Mesothelial cell of epicardium (in vitro differentiated cells): ENCODE results near the gene FYCO1. TPM values are rescaled to one million over a fixed set of nuclear protein-coding genes. Genes with fewer than 3 reads are reported as not detected.
A peak's percentile ranks its signal among the peaks of the same experiment; 100 is the strongest.

Experiments used
- DNase-seq, 2 experiments: peaks; one replicate each; pipeline ENCODE4 v3.0.0; 2021; ENCODE audit warnings: low spot score in 2 of 2; ENCODE audit not compliant: unreplicated experiment in 2 of 2
- H3K27ac Mint-ChIP-seq: 2 replicates; pipeline ENCODE4 v1.8.0; 2021; ENCODE audit warnings: mixed read lengths
- H3K27me3 Mint-ChIP-seq: 2 replicates; pipeline ENCODE4 v1.8.0; 2021; ENCODE audit warnings: low read depth, mixed read lengths
- H3K36me3 Mint-ChIP-seq: 2 replicates; pipeline ENCODE4 v1.8.0; 2021; ENCODE audit warnings: mixed read lengths
- H3K4me1 Mint-ChIP-seq: 2 replicates; pipeline ENCODE4 v1.8.0; 2021; ENCODE audit warnings: mixed read lengths
- H3K4me3 Mint-ChIP-seq: 2 replicates; pipeline ENCODE4 v1.8.0; 2021; ENCODE audit warnings: mild to moderate bottlenecking, moderate library complexity, mixed read lengths
- H3K9me3 Mint-ChIP-seq: 2 replicates; pipeline ENCODE4 v1.8.0; 2021; ENCODE audit warnings: mixed read lengths
- CTCF ChIP-seq: fragments of 200-600 bp; sonication (generic); IDR thresholded peaks from one replicate; pipeline ENCODE4 v1.5.0; 2021; ENCODE audit warnings: antibody characterized with exemption; ENCODE audit not compliant: unreplicated experiment
- total RNA-seq: library from RNA; stranded (reverse); gene quantifications from 3 replicates; pipeline ENCODE4 v1.2.1, GENCODE V29; 2021

The FYCO1 gene
- total RNA-seq, 1 donor from 2014 or later: 23.1 TPM

- Mint-ChIP-seq H3K27me3 (no peaks in the 10 kb centered on the region), H3K4me1 (peaks cover 16% of the 10 kb centered on the region), H3K4me3 (no peak overlapping the region), H3K36me3 (peaks cover 38% of the 10 kb centered on the region), H3K27ac (peak overlapping the region; percentile 55), H3K9me3 (no peaks in the 10 kb centered on the region)
- no peak for TF ChIP-seq CTCF
- no peak for DNase-seq
Measured at GRCh38 chr3:45968149-45968548, 27.5 kb downstream of the FYCO1 start.

GRCh38 chr3:45967724-45968123, 27.9 kb downstream of the FYCO1 start:
- Mint-ChIP-seq H3K4me1 (peaks cover 11% of the 10 kb centered on the region), H3K27me3 (no peaks in the 10 kb centered on the region)

GRCh38 chr3:45966950-45967640, 28.5 kb downstream of the FYCO1 start:
- no peak overlapping the region for H3K4me3 Mint-ChIP-seq

More at GRCh38 chr3:45967724-45968123, 27.9 kb downstream of the FYCO1 start:
- H3K4me3 Mint-ChIP-seq: no peak overlapping the region
- H3K36me3 Mint-ChIP-seq: peaks cover 39% of the 10 kb centered on the region
- H3K27ac Mint-ChIP-seq: no peak overlapping the region
- TF ChIP-seq CTCF: no peak
- DNase-seq: no peak
- no peaks in the 10 kb centered on the region for H3K9me3 Mint-ChIP-seq

GRCh38 chr3:45966371-45966791, 29.2 kb downstream of the FYCO1 start:
- DNase-seq: no peak
- Mint-ChIP-seq H3K27me3 (no peaks in the 10 kb centered on the region), H3K4me1 (peaks cover 7% of the 10 kb centered on the region), H3K4me3 (no peak overlapping the region), H3K27ac (no peak overlapping the region), H3K9me3 (no peaks in the 10 kb centered on the region), H3K36me3 (peaks cover 42% of the 10 kb centered on the region)
- TF ChIP-seq CTCF: no peak

More at GRCh38 chr3:45966950-45967640, 28.5 kb downstream of the FYCO1 start:
- Mint-ChIP-seq H3K36me3 (peaks cover 40% of the 10 kb centered on the region), H3K27me3 (no peaks in the 10 kb centered on the region), H3K4me1 (peaks cover 7% of the 10 kb centered on the region), H3K27ac (no peak overlapping the region), H3K9me3 (no peaks in the 10 kb centered on the region)
- DNase-seq: no peak
- TF ChIP-seq CTCF: no peak

GRCh38 chr3:45965653-45966052, 30.0 kb downstream of the FYCO1 start:
- H3K36me3 Mint-ChIP-seq: peaks cover 45% of the 10 kb centered on the region
- no peaks in the 10 kb centered on the region for H3K27me3 Mint-ChIP-seq
- peaks cover 3% of the 10 kb centered on the region for H3K9me3 Mint-ChIP-seq
- TF ChIP-seq CTCF: no peak
- H3K4me3 Mint-ChIP-seq: no peak overlapping the region
- DNase-seq: no peak
- peaks cover 7% of the 10 kb centered on the region for H3K4me1 Mint-ChIP-seq
- no peak overlapping the region for H3K27ac Mint-ChIP-seq

- H3K36me3 Mint-ChIP-seq: peaks cover 46% of the 10 kb centered on the region
Measured at GRCh38 chr3:45965253-45965652, 30.4 kb downstream of the FYCO1 start.

More at GRCh38 chr3:45965253-45965652, 30.4 kb downstream of the FYCO1 start:
- Mint-ChIP-seq H3K4me1 (peaks cover 7% of the 10 kb centered on the region), H3K9me3 (peaks cover 3% of the 10 kb centered on the region), H3K27me3 (no peaks in the 10 kb centered on the region), H3K27ac (no peak overlapping the region), H3K4me3 (no peak overlapping the region)
- DNase-seq: no peak
- TF ChIP-seq CTCF: no peak
